ENCODE measurements around the gene CCNO.
A peak's percentile ranks its signal among the peaks of the same experiment; 100 is the strongest.

The CCNO gene

GRCh38 chr5:55222985-55223811 lies 10.2 kb downstream of the CCNO start:
- DNase-seq: no peak

DNA sequence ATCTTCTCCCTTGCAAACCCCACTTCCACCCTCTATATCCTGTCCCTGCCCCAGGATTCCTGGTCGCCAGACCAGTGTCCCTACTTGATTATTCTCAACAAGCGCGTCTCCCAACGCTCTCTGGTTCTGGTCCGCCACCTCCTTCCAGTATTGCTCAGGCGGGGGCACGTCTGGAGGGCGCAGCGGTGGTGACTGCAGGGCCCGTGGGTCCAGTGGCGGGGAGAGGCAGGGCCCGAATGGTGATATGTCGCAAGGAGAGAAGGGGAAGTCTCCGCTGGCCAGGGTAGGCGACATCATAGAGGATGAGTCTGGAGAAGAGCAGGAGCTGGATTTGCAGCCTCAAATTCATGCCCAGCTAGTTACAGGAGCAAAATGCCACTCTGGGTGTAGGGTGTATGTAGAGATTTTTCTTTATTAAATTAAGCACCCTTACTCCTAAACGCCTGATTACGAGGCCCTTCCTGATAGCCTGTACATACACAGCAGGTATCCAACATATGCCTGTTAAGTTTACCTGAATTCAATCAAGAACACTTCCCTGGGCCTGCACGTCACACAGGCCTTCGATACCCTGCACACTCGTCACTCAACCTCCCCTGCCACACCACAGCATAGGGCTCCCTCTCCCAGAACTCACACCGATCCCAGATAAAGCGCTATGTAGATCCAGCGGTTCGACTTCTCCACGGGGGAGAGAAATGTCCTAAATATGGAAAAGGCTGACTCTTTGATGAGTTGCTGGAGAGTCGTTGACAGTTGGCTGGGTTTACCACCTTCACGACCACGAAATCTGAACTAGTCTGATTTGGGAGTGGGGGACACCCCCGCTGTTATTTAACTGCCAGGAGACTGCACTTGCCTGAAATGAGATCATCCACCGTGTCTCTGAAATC lies 11.1 kb downstream of the CCNO start:
- no peak for DNase-seq

GRCh38 chr5:55220433-55221185 lies 12.8 kb downstream of the CCNO start:
- DNase-seq: peak; percentile 32

DNA sequence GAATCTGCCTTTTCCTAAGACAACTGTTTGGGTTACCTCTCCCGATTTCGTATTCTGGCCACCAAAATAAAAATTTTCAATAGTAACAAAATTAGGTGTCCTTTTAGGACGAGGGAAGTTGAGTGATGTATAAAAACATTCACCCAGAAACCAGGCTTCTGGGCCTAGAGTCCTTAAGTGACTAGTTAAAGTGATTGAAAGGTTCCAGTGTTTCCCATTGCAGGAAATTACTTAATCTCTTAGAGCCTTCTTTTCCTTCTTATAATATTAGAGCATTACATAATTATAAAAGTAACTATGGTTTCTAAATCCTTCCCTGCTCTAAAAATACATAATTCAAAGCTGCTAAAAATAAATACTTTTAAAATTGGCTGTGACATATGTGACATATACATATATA lies 13.6 kb downstream of the CCNO start:
- peak; percentile 27 for DNase-seq

GRCh38 chr5:55218967-55219366 lies 14.4 kb downstream of the CCNO start:
- peak; percentile 84 for DNase-seq

- peak; percentile 17 for DNase-seq
Observed at GRCh38 chr5:55211184-55211874, 22.1 kb downstream of the CCNO start.

DNA sequence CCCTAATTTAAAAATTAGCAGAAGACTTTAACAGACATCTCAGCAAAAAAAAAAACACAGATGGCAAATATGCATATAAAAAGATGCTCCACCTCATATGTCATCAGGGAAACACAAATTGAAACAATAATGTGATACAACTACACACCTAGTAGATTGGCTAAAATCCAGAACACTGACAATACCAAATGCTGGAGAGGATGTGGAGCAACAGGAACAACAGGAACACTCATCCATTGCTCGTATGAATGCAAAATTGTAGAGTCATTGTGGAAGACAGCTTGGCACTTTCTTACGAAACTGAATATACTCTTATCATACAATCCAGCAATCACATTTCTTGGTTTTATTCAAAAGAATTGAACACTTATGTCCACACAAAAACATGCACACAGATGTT lies 28.4 kb downstream of the CCNO start:
- no peak for DNase-seq

GRCh38 chr5:55191165-55191564 lies 42.2 kb downstream of the CCNO start:
- no peak for DNase-seq

DNA sequence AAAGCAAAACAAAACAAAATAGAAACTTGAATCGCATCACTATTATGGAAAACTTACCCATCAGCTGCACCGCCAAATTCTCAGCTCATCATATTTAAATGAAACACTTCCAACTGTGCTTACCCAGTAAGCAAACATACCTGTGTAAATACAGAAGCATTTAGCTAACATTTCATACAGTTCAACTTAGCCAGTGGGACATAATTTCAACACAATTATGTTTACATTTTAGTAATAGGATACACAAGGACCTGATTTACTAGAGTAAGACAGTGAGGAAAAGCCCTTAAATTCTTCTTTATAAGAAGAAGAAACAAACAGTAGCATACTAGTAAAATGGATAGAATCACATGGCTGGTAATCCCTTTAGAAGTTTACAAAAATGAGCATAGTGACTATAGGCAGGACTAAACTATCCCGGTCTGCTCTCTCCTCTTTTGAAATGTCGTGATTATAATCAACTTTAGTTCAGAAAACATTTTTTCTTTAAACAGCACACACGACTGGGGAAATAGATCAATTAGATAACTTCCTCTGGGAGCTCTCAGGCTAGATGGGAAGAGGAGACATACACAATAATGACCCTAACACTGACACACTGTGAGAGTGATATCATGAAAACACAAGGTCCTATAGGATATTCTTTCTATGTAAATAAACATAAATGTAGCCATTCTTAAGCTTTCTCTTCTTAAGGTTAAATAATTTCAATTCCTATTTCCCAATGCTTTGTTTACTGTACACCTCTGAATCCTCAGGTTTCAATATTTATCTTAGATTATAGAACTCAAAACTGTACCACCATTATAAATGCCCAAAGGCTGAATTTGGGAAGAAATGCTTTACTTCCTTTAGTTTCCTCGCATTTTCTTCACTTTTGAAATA lies 44.5 kb downstream of the CCNO start:
- peak; percentile 39 for DNase-seq

DNA sequence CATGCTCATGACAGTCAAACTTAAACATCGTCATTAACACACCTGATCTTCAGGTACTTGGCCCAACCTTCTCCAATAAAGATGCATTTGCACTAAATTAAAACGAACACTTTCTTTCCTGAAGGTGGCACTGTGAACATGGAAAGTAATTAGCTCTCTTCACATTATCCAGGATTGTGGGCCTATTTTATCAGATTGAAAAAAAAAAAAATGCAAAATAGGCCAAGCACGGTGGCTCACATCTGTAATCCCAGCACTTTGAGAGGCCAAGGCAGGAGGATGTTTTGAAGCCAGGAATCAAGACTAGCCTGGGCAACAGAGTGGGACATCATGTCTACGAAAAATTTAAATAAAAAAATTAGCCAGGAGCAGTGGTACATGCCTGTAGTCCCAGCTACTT lies 46.0 kb downstream of the CCNO start:
- DNase-seq: peak; percentile 33
